ENCODE data around the gene CABP1.

CABP1 gene

DNA sequence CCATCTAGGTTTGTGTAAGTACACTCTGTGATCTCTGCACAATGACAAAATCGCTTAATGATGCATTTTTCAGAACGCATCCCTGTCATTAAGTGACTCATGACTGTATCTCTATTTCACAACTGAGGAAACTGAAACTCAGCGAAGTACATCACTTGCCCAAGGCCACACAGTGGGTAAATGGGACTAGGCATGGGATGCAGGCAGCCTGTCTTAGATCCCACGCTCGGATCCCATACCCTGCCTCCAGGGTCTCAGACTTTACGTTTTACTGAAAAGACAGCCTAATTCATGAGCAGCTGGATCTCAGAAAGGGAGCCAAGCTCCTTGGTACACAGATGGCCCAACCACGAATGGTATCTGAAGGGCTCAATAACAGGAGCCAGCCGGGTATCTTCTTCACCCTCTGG is 44.1 kb downstream of the CABP1 start:
- Histone ChIP-seq H3K9me3 (ENCODE audit: control insufficient read depth in 1 of 2, low read length in 2 of 2) (no peaks in the 10 kb centered on the region), H3K4me3 (ENCODE audit: low read depth in 1 of 2, low read length in 2 of 2) (no peak overlapping the region), H3K27ac (ENCODE audit: low read depth, low read length) (no peak overlapping the region), H3K9ac (ENCODE audit: low read depth in 1 of 2, low read length in 2 of 2) (no peak overlapping the region), H3K27me3 (ENCODE audit: control insufficient read depth in 1 of 2, insufficient read depth in 2 of 2, low read length in 2 of 2) (no peaks in the 10 kb centered on the region), H3K36me3 (ENCODE audit: control insufficient read depth in 1 of 2, insufficient read depth in 2 of 2, low read length in 2 of 2) (no peaks in the 10 kb centered on the region), H3K4me1 (ENCODE audit: control insufficient read depth in 1 of 2, insufficient read depth in 2 of 2, low read length in 2 of 2) (peaks cover 9 to 23% of the 10 kb centered on the region in 2 donors)

DNA sequence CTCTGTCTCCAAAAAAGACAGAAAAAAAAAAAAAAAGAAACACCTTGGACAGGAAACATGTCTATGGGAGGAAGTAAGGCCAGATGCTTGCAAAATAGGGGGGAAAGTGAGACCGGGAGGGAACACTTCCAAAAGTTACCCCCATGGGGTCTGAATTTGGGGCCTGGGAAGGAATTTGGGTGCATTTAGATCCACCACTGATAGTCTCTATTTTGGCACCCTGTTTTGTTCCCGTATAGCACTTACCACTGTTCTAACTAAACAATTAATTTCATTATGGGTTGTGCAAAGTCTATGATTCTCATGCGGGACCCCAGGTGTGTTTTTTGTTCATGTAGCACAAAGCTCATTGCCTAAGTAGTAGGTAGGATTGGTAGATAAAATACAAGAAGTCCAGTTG is 45.1 kb downstream of the CABP1 start:
- H3K4me3 ChIP-seq (ENCODE audit: low read depth in 1 of 2, low read length in 2 of 2), result no peak overlapping the region
- H3K36me3 ChIP-seq (ENCODE audit: control insufficient read depth in 1 of 2, insufficient read depth in 2 of 2, low read length in 2 of 2), result no peaks in the 10 kb centered on the region
- peak overlapping the region in 1 of 2 donors; percentile 68 for H3K9ac ChIP-seq (ENCODE audit: low read depth in 1 of 2, low read length in 2 of 2)

DNA sequence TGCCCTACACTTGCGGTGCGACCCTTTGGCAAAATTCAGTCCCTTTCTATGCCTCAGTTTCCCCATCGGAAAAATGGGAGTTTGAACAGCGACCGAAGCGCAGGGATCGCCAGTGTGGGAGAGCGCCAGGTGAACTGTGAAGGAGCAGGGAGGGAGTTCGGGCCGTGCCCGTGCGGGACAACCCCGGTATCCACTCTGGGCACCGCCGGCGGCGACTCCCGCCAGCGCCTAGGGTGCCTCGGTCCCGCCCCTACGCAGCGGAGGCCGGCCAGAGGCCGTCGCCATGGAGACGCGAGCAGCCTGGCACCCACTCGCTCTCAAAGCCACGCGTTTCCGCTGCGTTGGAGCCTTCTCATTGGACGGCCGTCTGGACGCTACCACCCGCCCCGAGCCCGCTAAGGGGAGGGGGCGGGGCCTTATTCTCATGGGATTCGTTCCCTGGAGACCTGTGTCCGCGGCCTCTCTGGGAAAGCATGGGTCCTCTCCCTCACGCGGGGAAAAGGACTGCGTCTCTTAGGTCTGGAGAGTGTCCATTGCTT is 45.8 kb downstream of the CABP1 start:
- H3K4me3 ChIP-seq (ENCODE audit: low read depth in 1 of 2, low read length in 2 of 2), result peak overlapping the region; percentile 84 to 88
- peaks cover 25 to 40% of the 10 kb centered on the region in 2 donors for H3K4me1 ChIP-seq (ENCODE audit: control insufficient read depth in 1 of 2, insufficient read depth in 2 of 2, low read length in 2 of 2)
- no peaks in the 10 kb centered on the region for H3K36me3 ChIP-seq (ENCODE audit: control insufficient read depth in 1 of 2, insufficient read depth in 2 of 2, low read length in 2 of 2)
- peak overlapping the region; percentile 91 for H3K27ac ChIP-seq (ENCODE audit: low read depth, low read length)
- H3K9me3 ChIP-seq (ENCODE audit: control insufficient read depth in 1 of 2, low read length in 2 of 2), result no peaks in the 10 kb centered on the region
- peak overlapping the region; percentile 64 to 68 for H3K9ac ChIP-seq (ENCODE audit: low read depth in 1 of 2, low read length in 2 of 2)
- no peaks in the 10 kb centered on the region for H3K27me3 ChIP-seq (ENCODE audit: control insufficient read depth in 1 of 2, insufficient read depth in 2 of 2, low read length in 2 of 2)

More for the DNA sequence above, 45.1 kb downstream of the CABP1 start:
- H3K27me3 ChIP-seq (ENCODE audit: control insufficient read depth in 1 of 2, insufficient read depth in 2 of 2, low read length in 2 of 2), result no peaks in the 10 kb centered on the region
- H3K27ac ChIP-seq (ENCODE audit: low read depth, low read length), result no peak overlapping the region
- H3K4me1 ChIP-seq (ENCODE audit: control insufficient read depth in 1 of 2, insufficient read depth in 2 of 2, low read length in 2 of 2), result peaks cover 18 to 33% of the 10 kb centered on the region in 2 donors
- H3K9me3 ChIP-seq (ENCODE audit: control insufficient read depth in 1 of 2, low read length in 2 of 2), result no peaks in the 10 kb centered on the region

DNA sequence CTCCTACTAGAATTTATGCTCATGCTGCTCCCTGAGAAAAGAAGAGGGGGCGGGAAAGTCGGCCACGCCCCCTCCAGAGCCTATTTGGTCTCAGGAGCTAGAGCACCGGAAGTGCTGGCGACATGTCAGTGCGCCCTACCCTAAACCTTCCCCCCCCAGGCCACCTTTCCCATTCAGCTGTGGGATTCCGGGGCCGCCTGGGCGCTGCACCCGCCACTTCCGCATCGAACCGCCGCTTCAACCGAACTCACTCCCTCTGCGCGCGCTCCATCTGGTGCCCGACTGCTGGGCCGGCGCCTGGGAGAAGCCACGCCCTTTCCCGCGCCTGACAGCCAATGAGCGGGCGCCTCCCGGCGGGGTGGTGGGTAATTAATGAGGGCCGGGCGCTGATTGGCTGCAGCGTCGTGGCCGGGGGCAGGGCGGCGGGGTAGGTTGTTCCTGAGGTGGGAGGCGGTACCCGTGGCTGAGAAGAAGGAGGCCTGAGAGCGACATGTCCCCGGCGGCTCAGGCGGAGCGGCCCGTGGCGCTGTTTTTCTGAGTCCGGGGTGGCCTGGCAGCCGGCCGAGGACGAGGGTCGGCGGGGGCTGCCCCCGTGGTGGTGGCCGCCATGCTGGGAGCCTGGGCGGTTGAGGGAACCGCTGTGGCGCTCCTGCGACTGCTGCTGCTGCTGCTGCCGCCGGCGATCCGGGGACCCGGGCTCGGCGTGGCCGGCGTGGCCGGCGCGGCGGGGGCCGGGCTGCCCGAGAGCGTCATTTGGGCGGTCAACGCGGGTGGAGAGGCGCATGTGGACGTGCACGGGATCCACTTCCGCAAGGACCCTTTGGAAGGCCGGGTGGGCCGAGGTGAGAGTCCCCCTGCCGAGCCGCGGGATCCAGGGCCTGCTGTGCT is 46.5 kb downstream of the CABP1 start, which contains the start of gene MLEC:
Gene MLEC, plus strand, starts transcription at position 460 of the 888 bp plus-strand sequence. Its CDS starts 148 bp downstream, at position 608.
- H3K4me3 ChIP-seq (ENCODE audit: low read depth in 1 of 2, low read length in 2 of 2), result peak within 1 kb of the TSS; percentile 84 to 88
- H3K27me3 ChIP-seq (ENCODE audit: control insufficient read depth in 1 of 2, insufficient read depth in 2 of 2, low read length in 2 of 2), result no peaks in the 10 kb centered on the region
- H3K4me1 ChIP-seq (ENCODE audit: control insufficient read depth in 1 of 2, insufficient read depth in 2 of 2, low read length in 2 of 2), result peaks cover 32 to 45% of the 10 kb centered on the region in 2 donors
- peak within 1 kb of the TSS; percentile 91 for H3K27ac ChIP-seq (ENCODE audit: low read depth, low read length)
- H3K36me3 ChIP-seq (ENCODE audit: control insufficient read depth in 1 of 2, insufficient read depth in 2 of 2, low read length in 2 of 2), result no peaks in the 10 kb centered on the region
- no peaks in the 10 kb centered on the region for H3K9me3 ChIP-seq (ENCODE audit: control insufficient read depth in 1 of 2, low read length in 2 of 2)
- H3K9ac ChIP-seq (ENCODE audit: low read depth in 1 of 2, low read length in 2 of 2), result peak within 1 kb of the TSS; percentile 83 to 86

DNA sequence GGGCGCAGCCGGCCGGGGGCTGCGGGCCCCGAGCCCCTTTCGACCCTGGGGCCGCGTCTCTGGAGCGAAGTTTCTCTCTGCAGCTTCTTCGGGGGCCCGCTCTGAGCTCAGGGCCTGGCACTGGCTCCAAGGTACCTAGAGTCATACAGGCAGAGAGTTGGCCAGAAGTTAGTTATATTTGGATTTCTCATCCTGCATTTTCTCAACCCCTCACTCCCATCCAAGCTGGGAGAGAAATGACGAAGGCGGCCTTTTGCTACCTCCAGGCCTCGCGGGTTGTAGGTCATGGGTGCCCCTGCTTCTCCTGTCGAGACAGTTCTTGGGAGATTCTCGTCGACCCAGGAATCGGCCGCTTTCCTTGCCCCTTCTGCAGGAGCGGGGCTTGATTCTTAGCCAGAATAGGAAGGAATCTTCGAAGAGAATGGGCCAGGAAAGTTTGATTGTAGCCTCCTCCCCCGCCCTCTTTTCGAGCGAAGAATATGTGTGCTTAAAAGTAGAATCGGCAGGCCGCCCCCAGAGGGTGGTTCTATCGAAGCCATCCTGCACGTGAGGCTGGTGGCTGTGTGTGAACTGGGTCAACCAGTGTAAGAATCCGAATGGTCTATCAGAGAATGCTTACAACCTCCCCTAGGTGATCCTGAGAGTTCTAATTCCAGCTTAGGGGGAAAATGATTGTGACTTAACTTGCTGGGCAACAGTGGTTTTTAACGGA is 47.3 kb downstream of the CABP1 start:
- Histone ChIP-seq H3K27ac (ENCODE audit: low read depth, low read length) (peak overlapping the region; percentile 82), H3K36me3 (ENCODE audit: control insufficient read depth in 1 of 2, insufficient read depth in 2 of 2, low read length in 2 of 2) (no peaks in the 10 kb centered on the region), H3K4me1 (ENCODE audit: control insufficient read depth in 1 of 2, insufficient read depth in 2 of 2, low read length in 2 of 2) (peaks cover 40 to 53% of the 10 kb centered on the region in 2 donors), H3K4me3 (ENCODE audit: low read depth in 1 of 2, low read length in 2 of 2) (peak overlapping the region; percentile 84 to 88), H3K9me3 (ENCODE audit: control insufficient read depth in 1 of 2, low read length in 2 of 2) (no peaks in the 10 kb centered on the region), H3K9ac (ENCODE audit: low read depth in 1 of 2, low read length in 2 of 2) (peak overlapping the region; percentile 83 to 86), H3K27me3 (ENCODE audit: control insufficient read depth in 1 of 2, insufficient read depth in 2 of 2, low read length in 2 of 2) (no peaks in the 10 kb centered on the region)

DNA sequence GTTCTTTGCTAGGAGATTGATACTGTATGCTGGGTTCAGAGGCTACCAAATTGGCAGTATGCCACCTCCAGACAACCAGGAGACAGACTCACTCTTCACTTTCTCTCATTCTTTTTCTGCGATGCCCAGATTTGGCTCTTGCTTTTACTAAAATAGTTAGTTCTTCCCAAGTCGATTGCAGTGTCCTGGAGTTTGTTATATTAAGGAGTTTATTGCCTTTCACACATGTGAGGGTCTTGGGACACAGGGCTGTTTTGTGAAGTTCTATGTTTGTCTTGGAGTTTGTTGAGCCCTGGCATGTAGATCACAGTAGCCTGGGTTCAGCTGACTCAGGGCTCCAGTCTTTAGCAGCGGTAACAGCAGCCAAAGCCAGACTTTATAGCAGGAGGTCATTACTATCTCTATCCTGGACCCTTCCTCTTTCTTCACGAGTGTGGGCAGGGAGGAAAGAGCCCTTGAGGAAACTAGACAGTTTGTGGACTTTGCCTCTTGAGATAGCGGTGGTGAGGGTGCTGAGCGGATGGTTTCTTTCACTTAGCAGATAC is 48.2 kb downstream of the CABP1 start:
- peaks cover 49 to 55% of the 10 kb centered on the region in 2 donors for H3K4me1 ChIP-seq (ENCODE audit: control insufficient read depth in 1 of 2, insufficient read depth in 2 of 2, low read length in 2 of 2)

DNA sequence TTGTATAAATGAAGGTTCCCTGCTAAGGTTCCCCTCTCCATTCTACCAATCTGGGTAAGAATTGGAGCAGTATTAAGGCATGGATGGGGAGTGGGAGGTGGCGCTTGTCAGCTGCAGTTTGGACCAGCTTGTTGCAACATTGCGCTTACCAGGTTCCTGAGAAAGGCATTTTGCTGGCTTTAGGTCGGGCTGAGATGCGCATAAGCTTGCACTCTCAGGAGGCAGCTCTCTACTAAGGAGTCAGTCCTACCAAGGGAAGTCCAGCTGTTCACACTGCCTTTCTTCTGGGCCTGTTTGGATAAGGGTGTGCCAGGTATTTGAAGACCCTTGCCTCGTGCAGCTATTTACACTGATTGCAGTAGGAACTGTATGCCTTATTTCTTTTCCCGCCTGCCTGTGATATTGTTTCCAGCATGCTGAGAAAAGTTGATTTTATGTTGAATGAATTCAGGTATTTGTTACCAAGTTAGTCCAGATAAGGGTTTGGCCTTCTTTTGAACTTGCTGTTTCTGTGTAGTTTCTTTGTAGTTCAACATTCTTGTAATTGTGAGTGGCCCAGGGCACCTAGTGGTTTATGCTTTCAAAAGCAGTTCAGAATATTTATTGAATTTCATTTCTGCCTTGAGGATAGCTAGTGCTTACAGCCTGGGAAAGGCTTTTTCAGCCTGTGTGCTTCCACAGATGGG is 49.1 kb downstream of the CABP1 start:
- H3K9ac ChIP-seq (ENCODE audit: low read depth in 1 of 2, low read length in 2 of 2), result peak overlapping the region; percentile 83 to 86

More for the DNA sequence above, 48.2 kb downstream of the CABP1 start:
- peaks cover 0 to 5% of the 10 kb centered on the region in 2 donors for H3K36me3 ChIP-seq (ENCODE audit: control insufficient read depth in 1 of 2, insufficient read depth in 2 of 2, low read length in 2 of 2)
- peak overlapping the region; percentile 83 to 86 for H3K9ac ChIP-seq (ENCODE audit: low read depth in 1 of 2, low read length in 2 of 2)
- no peaks in the 10 kb centered on the region for H3K9me3 ChIP-seq (ENCODE audit: control insufficient read depth in 1 of 2, low read length in 2 of 2)
- H3K4me3 ChIP-seq (ENCODE audit: low read depth in 1 of 2, low read length in 2 of 2), result peak overlapping the region; percentile 84 to 88
- H3K27ac ChIP-seq (ENCODE audit: low read depth, low read length), result no peak overlapping the region
- no peaks in the 10 kb centered on the region for H3K27me3 ChIP-seq (ENCODE audit: control insufficient read depth in 1 of 2, insufficient read depth in 2 of 2, low read length in 2 of 2)

DNA sequence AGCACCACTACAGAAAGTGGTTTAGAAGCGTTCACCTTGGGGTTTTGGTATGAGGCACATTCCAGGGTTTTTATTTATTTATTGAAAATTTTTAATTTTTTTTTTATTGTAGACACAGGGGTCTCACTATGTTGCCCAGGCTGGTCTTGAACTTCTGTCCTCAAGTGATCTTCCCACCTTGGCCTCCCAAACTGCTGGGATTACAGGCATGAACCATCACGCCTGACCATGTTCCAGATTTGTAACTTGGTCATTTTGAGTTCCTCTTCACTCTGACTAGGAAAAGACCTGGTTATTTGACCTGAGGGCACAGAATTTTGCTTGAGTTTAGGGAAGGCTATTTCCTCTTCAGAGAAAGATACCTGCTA is 49.6 kb downstream of the CABP1 start:
- peak overlapping the region; percentile 84 to 88 for H3K4me3 ChIP-seq (ENCODE audit: low read depth in 1 of 2, low read length in 2 of 2)
- H3K9ac ChIP-seq (ENCODE audit: low read depth in 1 of 2, low read length in 2 of 2), result no peak overlapping the region
- H3K36me3 ChIP-seq (ENCODE audit: control insufficient read depth in 1 of 2, insufficient read depth in 2 of 2, low read length in 2 of 2), result peaks cover 11 to 20% of the 10 kb centered on the region in 2 donors
- no peaks in the 10 kb centered on the region for H3K9me3 ChIP-seq (ENCODE audit: control insufficient read depth in 1 of 2, low read length in 2 of 2)
- no peaks in the 10 kb centered on the region for H3K27me3 ChIP-seq (ENCODE audit: control insufficient read depth in 1 of 2, insufficient read depth in 2 of 2, low read length in 2 of 2)
- peaks cover 64 to 67% of the 10 kb centered on the region in 2 donors for H3K4me1 ChIP-seq (ENCODE audit: control insufficient read depth in 1 of 2, insufficient read depth in 2 of 2, low read length in 2 of 2)
- H3K27ac ChIP-seq (ENCODE audit: low read depth, low read length), result no peak overlapping the region

More for the DNA sequence above, 49.1 kb downstream of the CABP1 start:
- H3K9me3 ChIP-seq (ENCODE audit: control insufficient read depth in 1 of 2, low read length in 2 of 2), result no peaks in the 10 kb centered on the region
- H3K4me1 ChIP-seq (ENCODE audit: control insufficient read depth in 1 of 2, insufficient read depth in 2 of 2, low read length in 2 of 2), result peaks cover 58 to 62% of the 10 kb centered on the region in 2 donors
- H3K4me3 ChIP-seq (ENCODE audit: low read depth in 1 of 2, low read length in 2 of 2), result peak overlapping the region; percentile 84 to 88
- no peaks in the 10 kb centered on the region for H3K27me3 ChIP-seq (ENCODE audit: control insufficient read depth in 1 of 2, insufficient read depth in 2 of 2, low read length in 2 of 2)
- H3K27ac ChIP-seq (ENCODE audit: low read depth, low read length), result peak overlapping the region; percentile 22
- peaks cover 6 to 15% of the 10 kb centered on the region in 2 donors for H3K36me3 ChIP-seq (ENCODE audit: control insufficient read depth in 1 of 2, insufficient read depth in 2 of 2, low read length in 2 of 2)

DNA sequence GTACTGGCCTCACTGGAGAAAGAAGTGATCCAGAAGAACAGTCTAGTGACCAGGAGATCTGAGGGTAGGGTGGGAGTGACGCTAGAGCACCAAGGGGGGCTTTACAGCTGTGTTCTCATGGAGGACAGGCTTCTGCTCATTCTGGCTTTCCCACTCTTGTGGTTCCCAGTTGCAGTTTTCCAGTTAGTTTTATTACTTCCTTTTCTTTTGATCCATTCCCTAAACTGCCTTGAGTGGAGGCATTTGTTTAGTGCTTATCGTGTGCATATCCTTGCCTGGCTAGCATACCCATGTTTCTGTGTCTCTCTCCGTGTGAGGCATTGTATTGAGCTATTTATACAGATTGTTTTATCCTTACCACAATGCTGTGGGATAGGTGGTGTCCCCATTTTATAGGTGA is 50.6 kb downstream of the CABP1 start:
- H3K4me3 ChIP-seq (ENCODE audit: low read depth in 1 of 2, low read length in 2 of 2), result peak overlapping the region in 1 of 2 donors; percentile 59
- no peaks in the 10 kb centered on the region for H3K9me3 ChIP-seq (ENCODE audit: control insufficient read depth in 1 of 2, low read length in 2 of 2)
- H3K9ac ChIP-seq (ENCODE audit: low read depth in 1 of 2, low read length in 2 of 2), result peak overlapping the region; percentile 26 to 38
- no peak overlapping the region for H3K27ac ChIP-seq (ENCODE audit: low read depth, low read length)
- peaks cover 68 to 70% of the 10 kb centered on the region in 2 donors for H3K4me1 ChIP-seq (ENCODE audit: control insufficient read depth in 1 of 2, insufficient read depth in 2 of 2, low read length in 2 of 2)
- no peaks in the 10 kb centered on the region for H3K27me3 ChIP-seq (ENCODE audit: control insufficient read depth in 1 of 2, insufficient read depth in 2 of 2, low read length in 2 of 2)
- peaks cover 20 to 29% of the 10 kb centered on the region in 2 donors for H3K36me3 ChIP-seq (ENCODE audit: control insufficient read depth in 1 of 2, insufficient read depth in 2 of 2, low read length in 2 of 2)
